ENCODE results near the gene SMIM10. TPM values are rescaled to one million over a fixed set of nuclear protein-coding genes. Genes with fewer than 3 reads are reported as not detected.

Gene SMIM10
- total and polyA plus RNA-seq, 2 donors (not counting 1 experiment from before 2014, with no cell fraction given) = 0.36 to 0.37 TPM

- CTCF ChIA-PET = no interaction called here
- WGBS (ENCODE audit: insufficient coverage) = no CpG with 5 or more reads among the region's 1 CpG
- no peak for TF ChIP-seq EZH2 (IDR thresholded peaks at IDR 0.05; ENCODE audit: borderline replicate concordance, insufficient read depth, low read depth, low read length, poor library complexity, severe bottlenecking)
- TF ChIP-seq, protein P1, sequence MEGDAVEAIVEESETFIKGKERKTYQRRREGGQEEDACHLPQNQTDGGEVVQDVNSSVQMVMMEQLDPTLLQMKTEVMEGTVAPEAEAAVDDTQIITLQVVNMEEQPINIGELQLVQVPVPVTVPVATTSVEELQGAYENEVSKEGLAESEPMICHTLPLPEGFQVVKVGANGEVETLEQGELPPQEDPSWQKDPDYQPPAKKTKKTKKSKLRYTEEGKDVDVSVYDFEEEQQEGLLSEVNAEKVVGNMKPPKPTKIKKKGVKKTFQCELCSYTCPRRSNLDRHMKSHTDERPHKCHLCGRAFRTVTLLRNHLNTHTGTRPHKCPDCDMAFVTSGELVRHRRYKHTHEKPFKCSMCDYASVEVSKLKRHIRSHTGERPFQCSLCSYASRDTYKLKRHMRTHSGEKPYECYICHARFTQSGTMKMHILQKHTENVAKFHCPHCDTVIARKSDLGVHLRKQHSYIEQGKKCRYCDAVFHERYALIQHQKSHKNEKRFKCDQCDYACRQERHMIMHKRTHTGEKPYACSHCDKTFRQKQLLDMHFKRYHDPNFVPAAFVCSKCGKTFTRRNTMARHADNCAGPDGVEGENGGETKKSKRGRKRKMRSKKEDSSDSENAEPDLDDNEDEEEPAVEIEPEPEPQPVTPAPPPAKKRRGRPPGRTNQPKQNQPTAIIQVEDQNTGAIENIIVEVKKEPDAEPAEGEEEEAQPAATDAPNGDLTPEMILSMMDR (IDR thresholded peaks at IDR 0.05) = no peak
- H3K4me3 ChIP-seq (ENCODE audit: control extremely low read depth in 1 of 5, extremely low read depth in 1 of 5, insufficient read depth in 1 of 5, low read depth in 2 of 5, low read length in 4 of 5) = no peak overlapping the region
- H4K20me1 ChIP-seq (ENCODE audit: control insufficient read depth, insufficient read depth, low read length, poor library complexity, severe bottlenecking) = no peaks in the 10 kb centered on the region
- H3K36me3 ChIP-seq (replicated peaks in 1 of 2; ENCODE audit: control extremely low read depth in 1 of 2, control insufficient read depth in 1 of 2, extremely low read depth in 1 of 2, insufficient read depth in 2 of 2, low read length in 1 of 2) = no peaks in the 10 kb centered on the region
- ATAC-seq (ENCODE audit: low read depth) (no peak), DNase-seq (no peak)
- peaks cover 4% of the 10 kb centered on the region for H3K4me1 Mint-ChIP-seq
- POLR2A ChIA-PET = no interaction called here
- no peaks in the 10 kb centered on the region for H3K79me2 ChIP-seq (ENCODE audit: control insufficient read depth, insufficient read depth, low read length)
- H3K4me2 ChIP-seq (replicated peaks; ENCODE audit: low read depth, low read length, poor library complexity, severe bottlenecking) = no peak overlapping the region
- H3K9me3 Mint-ChIP-seq (ENCODE audit: insufficient read depth) = no peaks in the 10 kb centered on the region
- no peak overlapping the region for H3K27ac Mint-ChIP-seq
- H3K27ac ChIP-seq (ENCODE audit: low read length in 2 of 2) = no peak overlapping the region
- H3K9me3 ChIP-seq (ENCODE audit: control extremely low read depth in 1 of 3, control insufficient read depth in 2 of 3, insufficient read depth in 1 of 3, low read length in 2 of 3) = no peaks in the 10 kb centered on the region
- no peak overlapping the region for H2AFZ ChIP-seq (ENCODE audit: insufficient read depth, low read depth, low read length, poor library complexity, severe bottlenecking)
- no peak overlapping the region for H3K9ac ChIP-seq (ENCODE audit: low read length)
- H3K27me3 ChIP-seq (replicated peaks in 1 of 4; ENCODE audit: control extremely low read depth in 1 of 4, control insufficient read depth in 3 of 4, insufficient read depth in 4 of 4, low read length in 3 of 4) = no peaks in the 10 kb centered on the region
- no peak overlapping the region for H3K4me3 Mint-ChIP-seq
- peaks cover 10% of the 10 kb centered on the region for H3K27me3 Mint-ChIP-seq
- intact Hi-C loops (cut with micrococcal nuclease) = no loop called here
- peaks cover 4 to 5% of the 10 kb centered on the region in 2 donors for H3K4me1 ChIP-seq (ENCODE audit: control insufficient read depth in 2 of 2, insufficient read depth in 2 of 2, low read length in 2 of 2)
Observed at GRCh38 chrX:135009057-135009610, 18.3 kb downstream of the SMIM10 start.

DNA sequence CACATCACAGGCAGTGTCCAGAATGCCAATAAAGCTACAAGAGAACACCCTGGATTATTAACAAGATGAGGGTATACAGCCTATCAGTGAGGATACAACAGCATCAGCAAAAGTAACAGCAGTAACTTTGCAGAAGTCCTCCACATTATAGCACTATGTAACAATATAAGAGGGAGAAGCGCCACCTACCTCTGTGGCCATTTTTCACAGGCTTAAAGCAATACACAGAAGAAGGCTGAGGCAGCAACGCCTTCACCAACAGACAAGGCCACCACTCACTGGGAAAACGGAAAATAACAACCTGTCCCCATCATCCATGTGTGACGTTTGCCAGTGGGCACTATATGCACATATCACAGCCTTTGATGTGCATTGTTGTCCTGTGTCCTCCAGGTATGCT lies 19.0 kb downstream of the SMIM10 start:
- POLR2A ChIA-PET = no interaction called here
- intact Hi-C loops (cut with micrococcal nuclease) = no loop called here
- Histone ChIP-seq H2AFZ (ENCODE audit: insufficient read depth, low read depth, low read length, poor library complexity, severe bottlenecking) (no peak overlapping the region), H3K4me2 (replicated peaks; ENCODE audit: low read depth, low read length, poor library complexity, severe bottlenecking) (no peak overlapping the region), H3K36me3 (replicated peaks in 1 of 2; ENCODE audit: control extremely low read depth in 1 of 2, control insufficient read depth in 1 of 2, extremely low read depth in 1 of 2, insufficient read depth in 2 of 2, low read length in 1 of 2) (no peaks in the 10 kb centered on the region), H3K9me3 (ENCODE audit: control extremely low read depth in 1 of 3, control insufficient read depth in 2 of 3, insufficient read depth in 1 of 3, low read length in 2 of 3) (no peaks in the 10 kb centered on the region), H3K4me1 (ENCODE audit: control insufficient read depth in 2 of 2, insufficient read depth in 2 of 2, low read length in 2 of 2) (no peaks in the 10 kb centered on the region), H3K79me2 (ENCODE audit: control insufficient read depth, insufficient read depth, low read length) (no peaks in the 10 kb centered on the region), H3K4me3 (ENCODE audit: control extremely low read depth in 1 of 5, extremely low read depth in 1 of 5, insufficient read depth in 1 of 5, low read depth in 2 of 5, low read length in 4 of 5) (no peak overlapping the region), H3K9ac (ENCODE audit: low read length) (no peak overlapping the region), H3K27ac (ENCODE audit: low read length in 2 of 2) (no peak overlapping the region), H4K20me1 (ENCODE audit: control insufficient read depth, insufficient read depth, low read length, poor library complexity, severe bottlenecking) (no peaks in the 10 kb centered on the region), H3K27me3 (replicated peaks in 1 of 4; ENCODE audit: control extremely low read depth in 1 of 4, control insufficient read depth in 3 of 4, insufficient read depth in 4 of 4, low read length in 3 of 4) (no peaks in the 10 kb centered on the region)
- Mint-ChIP-seq H3K27me3 (peaks cover 10% of the 10 kb centered on the region), H3K9me3 (ENCODE audit: insufficient read depth) (no peaks in the 10 kb centered on the region), H3K27ac (no peak overlapping the region), H3K4me1 (no peaks in the 10 kb centered on the region), H3K4me3 (no peak overlapping the region)
- WGBS (ENCODE audit: insufficient coverage) = 67% methylated on average over 1 of the region's 4 CpGs
- no peak for ATAC-seq (ENCODE audit: low read depth)
- CTCF ChIA-PET = no interaction called here
- TF ChIP-seq, protein P1 (IDR thresholded peaks at IDR 0.05) = no peak
- no peak for TF ChIP-seq EZH2 (IDR thresholded peaks at IDR 0.05; ENCODE audit: borderline replicate concordance, insufficient read depth, low read depth, low read length, poor library complexity, severe bottlenecking)
- no peak for DNase-seq
